ENCODE data around the gene UCKL1. TPM values are rescaled to one million over a fixed set of nuclear protein-coding genes. Genes with fewer than 3 reads are reported as not detected.

The UCKL1 gene
- total RNA-seq, 1 donor, result 21.0 TPM

GRCh38 chr20:63970714-63971431, 14.7 kb upstream of the UCKL1 start:
- Histone ChIP-seq H3K27me3 (ENCODE audit: insufficient read depth, low read length) (no peaks in the 10 kb centered on the region), H4K20me1 (ENCODE audit: insufficient read depth, low read length) (peaks cover 3% of the 10 kb centered on the region), H3K27ac (ENCODE audit: low read depth, low read length) (no peak overlapping the region), H3K9me3 (ENCODE audit: low read depth, low read length) (no peaks in the 10 kb centered on the region), H3K4me2 (ENCODE audit: insufficient read depth, low read length) (no peak overlapping the region), H3K79me2 (ENCODE audit: insufficient read depth, low read length) (peaks cover 9% of the 10 kb centered on the region), H3K36me3 (ENCODE audit: insufficient read depth, low read length) (peaks cover 7% of the 10 kb centered on the region), H3K4me3 (ENCODE audit: insufficient read depth, low read length) (no peak overlapping the region), H2AFZ (ENCODE audit: low read length) (no peak overlapping the region), H3K4me1 (ENCODE audit: insufficient read depth, low read length) (peaks cover 14% of the 10 kb centered on the region)
- DNase-seq (ENCODE audit: insufficient read length, low spot score, missing footprints), result no peak
- no peak for TF ChIP-seq CTCF (IDR thresholded peaks at IDR 0.05; ENCODE audit: extremely low read depth, low read depth, low read length)

- H3K4me1 ChIP-seq (ENCODE audit: insufficient read depth, low read length), result peaks cover 14% of the 10 kb centered on the region
- H3K4me2 ChIP-seq (ENCODE audit: insufficient read depth, low read length), result peak within 1 kb of the TSS; percentile 82
- H3K27me3 ChIP-seq (ENCODE audit: insufficient read depth, low read length), result no peaks in the 10 kb centered on the region
- H3K36me3 ChIP-seq (ENCODE audit: insufficient read depth, low read length), result peaks cover 7% of the 10 kb centered on the region
- TF ChIP-seq CTCF (IDR thresholded peaks at IDR 0.05; ENCODE audit: extremely low read depth, low read depth, low read length), result no peak
- H3K9me3 ChIP-seq (ENCODE audit: low read depth, low read length), result no peaks in the 10 kb centered on the region
- peaks cover 9% of the 10 kb centered on the region for H3K79me2 ChIP-seq (ENCODE audit: insufficient read depth, low read length)
- H3K27ac ChIP-seq (ENCODE audit: low read depth, low read length), result peak within 1 kb of the TSS; percentile 32
- peak within 1 kb of the TSS; percentile 74 for H3K4me3 ChIP-seq (ENCODE audit: insufficient read depth, low read length)
- peak; percentile 99 for DNase-seq (ENCODE audit: insufficient read length, low spot score, missing footprints)
- peaks cover 3% of the 10 kb centered on the region for H4K20me1 ChIP-seq (ENCODE audit: insufficient read depth, low read length)
- H2AFZ ChIP-seq (ENCODE audit: low read length), result peak within 1 kb of the TSS; percentile 74
Observed at GRCh38 chr20:63969838-63970713, 13.9 kb upstream of the UCKL1 start, which contains the start of gene ZNF512B. TSS of gene ZNF512B (minus strand) at chr20:63969930. CDS start at chr20:63967950, 1,980 bp downstream.

- Histone ChIP-seq H3K27me3 (ENCODE audit: insufficient read depth, low read length) (no peaks in the 10 kb centered on the region), H3K27ac (ENCODE audit: low read depth, low read length) (peak overlapping the region; percentile 32), H2AFZ (ENCODE audit: low read length) (no peak overlapping the region), H3K4me1 (ENCODE audit: insufficient read depth, low read length) (peaks cover 14% of the 10 kb centered on the region), H3K4me2 (ENCODE audit: insufficient read depth, low read length) (peak overlapping the region; percentile 82), H3K9me3 (ENCODE audit: low read depth, low read length) (no peaks in the 10 kb centered on the region), H3K4me3 (ENCODE audit: insufficient read depth, low read length) (peak overlapping the region; percentile 74), H4K20me1 (ENCODE audit: insufficient read depth, low read length) (peaks cover 3% of the 10 kb centered on the region), H3K79me2 (ENCODE audit: insufficient read depth, low read length) (peaks cover 9% of the 10 kb centered on the region), H3K36me3 (ENCODE audit: insufficient read depth, low read length) (peaks cover 11% of the 10 kb centered on the region)
- TF ChIP-seq CTCF (IDR thresholded peaks at IDR 0.05; ENCODE audit: extremely low read depth, low read depth, low read length), result no peak
- peak; percentile 94 for DNase-seq (ENCODE audit: insufficient read length, low spot score, missing footprints)
Observed at GRCh38 chr20:63968928-63969760, 12.9 kb upstream of the UCKL1 start.
